Thoracic aorta (tissue), 2 donors: ENCODE measurements around the gene GLP2R. TPM values are rescaled to one million over a fixed set of nuclear protein-coding genes. Genes with fewer than 3 reads are reported as not detected.

Experiments
- ATAC-seq: fragments of 150-250 bp; one replicate; pipeline ENCODE4 v1.8.0; 2017; ENCODE audit warnings: low read depth; ENCODE audit not compliant: insufficient number of reproducible peaks, low FRiP score
- DNase-seq: peaks from one replicate; pipeline ENCODE4 v3.0.0-alpha.2; 2020; ENCODE audit warnings: low spot score
- H3K27ac ChIP-seq, 2 donors: fragments of 200-600 bp; sonication (generic); 1 replicate in 1 of 2; 2 replicates in 1 of 2; pipeline ENCODE4 v1.5.1; 2016; ENCODE audit warnings: mild to moderate bottlenecking in 2 of 2, moderate library complexity in 2 of 2
- H3K27me3 ChIP-seq: fragments of 200-600 bp; sonication (generic); replicated peaks from 2 replicates; pipeline ENCODE4 v1.6.0; 2016; ENCODE audit warnings: mild to moderate bottlenecking; ENCODE audit not compliant: insufficient read depth
- H3K36me3 ChIP-seq: fragments of 200-600 bp; sonication (generic); one replicate; pipeline ENCODE4 v1.5.1; 2016
- H3K4me1 ChIP-seq, 2 donors: fragments of 200-600 bp; sonication (generic); 1 replicate in 1 of 2; 2 replicates in 1 of 2; pipeline versions ENCODE4 v1.5.1 to v1.6.0; 2016; ENCODE audit warnings: low read depth in 2 of 2, mild to moderate bottlenecking in 1 of 2; ENCODE audit not compliant: control insufficient read depth in 1 of 2
- H3K4me3 ChIP-seq: fragments of 200-600 bp; sonication (generic); 2 replicates; pipeline ENCODE4 v1.5.1; 2016; ENCODE audit warnings: mild to moderate bottlenecking
- H3K9me3 ChIP-seq: fragments of 200-600 bp; sonication (generic); 2 replicates; pipeline ENCODE4 v1.5.1; 2016
- total RNA-seq, 2 donors: library from RNA; depleted of rRNA; stranded (reverse); fragments of >200 nt; gene quantifications; one replicate each; pipeline versions ENCODE4 v1.1.0 to v1.2.3, GENCODE V29; 2016
- TF ChIP-seq, protein P1 (sequence below): fragments of 200-600 bp; sonication (generic); IDR thresholded peaks from one replicate; pipeline ENCODE4 v1.5.1; 2019; ENCODE audit warnings: antibody characterized with exemption

The GLP2R gene
- total RNA-seq, 2 donors from 2014 or later, result 2.3 TPM; not detected in 1

DNA sequence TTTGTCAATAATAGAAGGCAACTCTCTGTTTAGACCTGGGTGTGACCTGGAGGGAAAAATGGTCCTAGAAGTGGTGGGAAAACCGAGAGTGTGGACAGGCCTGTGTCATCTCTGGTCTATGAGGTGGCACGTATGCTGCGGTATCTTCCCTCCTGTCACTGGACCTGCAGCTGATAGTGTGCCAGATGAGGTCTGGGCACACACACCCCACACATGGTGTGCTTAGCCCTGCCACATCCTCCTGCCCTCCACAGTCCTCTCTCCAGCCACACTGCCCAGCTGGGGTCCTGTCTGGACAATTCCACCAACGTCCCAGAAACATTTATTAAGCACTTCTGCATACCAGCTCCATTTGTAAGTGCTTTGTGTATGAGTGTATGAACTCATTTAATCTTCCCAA is 37.2 kb downstream of the GLP2R start:
- TF ChIP-seq, protein P1, sequence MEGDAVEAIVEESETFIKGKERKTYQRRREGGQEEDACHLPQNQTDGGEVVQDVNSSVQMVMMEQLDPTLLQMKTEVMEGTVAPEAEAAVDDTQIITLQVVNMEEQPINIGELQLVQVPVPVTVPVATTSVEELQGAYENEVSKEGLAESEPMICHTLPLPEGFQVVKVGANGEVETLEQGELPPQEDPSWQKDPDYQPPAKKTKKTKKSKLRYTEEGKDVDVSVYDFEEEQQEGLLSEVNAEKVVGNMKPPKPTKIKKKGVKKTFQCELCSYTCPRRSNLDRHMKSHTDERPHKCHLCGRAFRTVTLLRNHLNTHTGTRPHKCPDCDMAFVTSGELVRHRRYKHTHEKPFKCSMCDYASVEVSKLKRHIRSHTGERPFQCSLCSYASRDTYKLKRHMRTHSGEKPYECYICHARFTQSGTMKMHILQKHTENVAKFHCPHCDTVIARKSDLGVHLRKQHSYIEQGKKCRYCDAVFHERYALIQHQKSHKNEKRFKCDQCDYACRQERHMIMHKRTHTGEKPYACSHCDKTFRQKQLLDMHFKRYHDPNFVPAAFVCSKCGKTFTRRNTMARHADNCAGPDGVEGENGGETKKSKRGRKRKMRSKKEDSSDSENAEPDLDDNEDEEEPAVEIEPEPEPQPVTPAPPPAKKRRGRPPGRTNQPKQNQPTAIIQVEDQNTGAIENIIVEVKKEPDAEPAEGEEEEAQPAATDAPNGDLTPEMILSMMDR, result no peak
- no peak overlapping the region for H3K27ac ChIP-seq
- H3K4me3 ChIP-seq, result no peak overlapping the region
- DNase-seq (no peak), ATAC-seq (no peak)
- no peaks in the 10 kb centered on the region for H3K27me3 ChIP-seq
- H3K4me1 ChIP-seq, result no peaks in the 10 kb centered on the region
- H3K36me3 ChIP-seq, result no peaks in the 10 kb centered on the region
- peaks cover 3% of the 10 kb centered on the region for H3K9me3 ChIP-seq

DNA sequence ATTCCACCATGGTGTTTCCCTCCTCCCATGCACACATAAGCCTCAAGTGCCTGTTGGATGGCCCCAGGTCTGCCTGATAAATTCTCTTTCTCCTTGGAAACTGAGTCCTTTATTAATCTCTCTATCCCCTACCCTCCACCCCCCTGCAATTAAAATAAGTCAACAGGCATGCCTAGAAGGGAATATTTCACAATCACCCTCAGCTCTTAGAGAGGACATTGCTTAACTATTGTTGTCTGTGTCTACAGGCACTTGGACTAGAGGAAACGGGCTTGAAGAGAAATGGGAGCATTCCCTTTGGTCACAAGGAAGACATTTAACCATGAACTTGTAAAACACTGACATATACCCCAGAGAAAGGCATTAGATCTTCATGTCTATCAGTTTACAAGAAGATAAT is 39.9 kb downstream of the GLP2R start:
- no peaks in the 10 kb centered on the region for H3K9me3 ChIP-seq
- DNase-seq, result no peak
- no peaks in the 10 kb centered on the region for H3K36me3 ChIP-seq
- TF ChIP-seq, protein P1, result no peak
- no peak overlapping the region for H3K27ac ChIP-seq
- H3K27me3 ChIP-seq, result no peaks in the 10 kb centered on the region
- H3K4me3 ChIP-seq, result no peak overlapping the region
- ATAC-seq, result no peak
- H3K4me1 ChIP-seq, result no peaks in the 10 kb centered on the region

DNA sequence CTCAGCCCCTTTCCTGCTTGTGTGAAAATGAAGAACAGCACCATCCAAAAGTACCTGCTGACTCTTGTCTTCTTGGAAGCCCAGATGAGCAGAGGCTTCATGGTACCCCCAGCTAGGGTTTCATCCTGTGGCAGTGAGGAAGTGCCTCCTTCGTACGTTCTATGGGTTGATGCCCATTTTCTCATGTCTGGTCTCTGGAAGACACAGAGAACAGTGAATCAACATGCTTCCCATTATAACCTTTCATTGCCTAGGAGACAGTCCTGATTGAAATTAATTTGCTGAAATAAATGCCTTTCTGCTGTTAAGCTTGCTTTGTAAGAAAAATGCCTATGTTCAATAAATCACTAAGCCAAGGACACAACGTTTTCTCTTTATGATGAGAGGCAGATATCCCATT is 42.8 kb downstream of the GLP2R start:
- Histone ChIP-seq H3K9me3 (no peaks in the 10 kb centered on the region), H3K4me1 (no peaks in the 10 kb centered on the region), H3K27me3 (no peaks in the 10 kb centered on the region), H3K27ac (no peak overlapping the region), H3K36me3 (no peaks in the 10 kb centered on the region), H3K4me3 (no peak overlapping the region)
- DNase-seq, result no peak
- no peak for ATAC-seq
- TF ChIP-seq, protein P1, result no peak

DNA sequence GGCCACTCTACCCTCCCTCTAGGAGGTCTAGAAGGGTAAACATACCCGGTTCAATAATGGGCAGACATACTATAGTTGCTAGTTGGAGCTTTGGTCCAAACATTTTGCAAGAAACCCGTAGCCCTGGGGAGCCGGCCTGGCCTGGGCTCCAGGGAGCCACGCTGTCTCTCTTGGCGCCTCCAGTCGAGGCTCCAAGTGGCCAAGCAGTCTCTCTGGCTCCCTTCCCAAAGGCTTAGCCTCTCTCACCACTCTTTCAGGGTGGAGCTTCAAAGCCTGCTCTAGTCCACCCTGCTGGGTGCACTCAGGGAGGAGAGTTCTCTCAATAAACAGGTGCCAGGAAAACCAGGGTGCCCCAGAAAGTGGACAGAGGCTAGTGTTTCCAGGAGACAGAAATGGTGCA is 47.1 kb downstream of the GLP2R start:
- Histone ChIP-seq H3K4me1 (peaks cover 12 to 16% of the 10 kb centered on the region in 2 donors), H3K36me3 (no peaks in the 10 kb centered on the region), H3K27ac (no peak overlapping the region), H3K4me3 (no peak overlapping the region), H3K27me3 (no peaks in the 10 kb centered on the region), H3K9me3 (no peaks in the 10 kb centered on the region)
- DNase-seq (no peak), ATAC-seq (no peak)
- TF ChIP-seq, protein P1, result no peak

DNA sequence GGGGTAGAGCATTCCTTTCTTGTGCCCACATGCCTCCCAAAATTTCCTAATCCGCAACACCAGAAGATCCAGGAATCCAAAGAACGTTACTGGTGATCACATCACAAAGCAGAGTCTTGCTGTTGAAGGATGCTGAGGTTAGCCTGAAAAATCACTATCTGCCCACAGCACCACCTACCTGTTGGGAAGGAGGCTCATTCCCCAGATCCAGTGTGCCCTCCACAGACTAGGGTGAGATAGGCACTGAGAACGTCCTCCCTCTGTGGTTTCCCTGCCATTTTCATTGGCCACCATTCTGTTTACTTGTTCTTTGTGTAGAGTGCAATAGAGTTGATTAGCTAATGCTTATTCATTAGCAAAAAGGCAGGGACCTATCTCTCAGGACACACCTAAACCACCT is 49.0 kb downstream of the GLP2R start:
- Histone ChIP-seq H3K27ac (no peak overlapping the region), H3K4me1 (peaks cover 12 to 16% of the 10 kb centered on the region in 2 donors), H3K4me3 (no peak overlapping the region), H3K27me3 (no peaks in the 10 kb centered on the region), H3K36me3 (no peaks in the 10 kb centered on the region), H3K9me3 (no peaks in the 10 kb centered on the region)
- TF ChIP-seq, protein P1, result no peak
- ATAC-seq (no peak), DNase-seq (no peak)
